Measurements from ENCODE around the gene SLC25A1. TPM values are rescaled to one million over a fixed set of nuclear protein-coding genes. Genes with fewer than 3 reads are reported as not detected.

The SLC25A1 gene
- total RNA-seq, 2 experiments from 2014 or later, result 47.9 to 53.8 TPM

GRCh38 chr22:19178065-19178656 is 375 bp downstream of the SLC25A1 start:
- Mint-ChIP-seq H3K36me3 (peaks cover 6% of the 10 kb centered on the region), H3K27ac (no peak overlapping the region), H3K4me1 (peaks cover 28% of the 10 kb centered on the region), H3K9me3 (no peaks in the 10 kb centered on the region), H3K4me3 (peak overlapping the region; percentile 71), H3K27me3 (no peaks in the 10 kb centered on the region)
- DNase-seq, result peak; percentile 72

- no peaks in the 10 kb centered on the region for H3K9me3 Mint-ChIP-seq
- H3K4me3 Mint-ChIP-seq, result peak overlapping the region; percentile 73
- H3K27me3 Mint-ChIP-seq, result no peaks in the 10 kb centered on the region
- H3K27ac Mint-ChIP-seq, result no peak overlapping the region
- DNase-seq, result no peak
- peaks cover 12% of the 10 kb centered on the region for H3K36me3 Mint-ChIP-seq
- peaks cover 32% of the 10 kb centered on the region for H3K4me1 Mint-ChIP-seq
Observed at GRCh38 chr22:19177164-19178064, 1.1 kb downstream of the SLC25A1 start.

- Mint-ChIP-seq H3K36me3 (peaks cover 17% of the 10 kb centered on the region), H3K9me3 (no peaks in the 10 kb centered on the region), H3K27me3 (no peaks in the 10 kb centered on the region), H3K27ac (no peak overlapping the region), H3K4me3 (peak overlapping the region; percentile 65), H3K4me1 (peaks cover 27% of the 10 kb centered on the region)
- no peak for DNase-seq
Observed at GRCh38 chr22:19176732-19177131, 1.8 kb downstream of the SLC25A1 start.

GRCh38 chr22:19176175-19176643 is 2.3 kb downstream of the SLC25A1 start:
- Mint-ChIP-seq H3K27me3 (no peaks in the 10 kb centered on the region), H3K27ac (no peak overlapping the region), H3K4me1 (peaks cover 24% of the 10 kb centered on the region), H3K9me3 (no peaks in the 10 kb centered on the region), H3K4me3 (peak overlapping the region; percentile 65), H3K36me3 (peaks cover 17% of the 10 kb centered on the region)
- DNase-seq, result no peak

GRCh38 chr22:19175602-19176174 is 2.8 kb downstream of the SLC25A1 start:
- Mint-ChIP-seq H3K27me3 (no peaks in the 10 kb centered on the region), H3K4me3 (peak overlapping the region; percentile 43), H3K4me1 (peaks cover 22% of the 10 kb centered on the region), H3K27ac (no peak overlapping the region), H3K36me3 (peaks cover 17% of the 10 kb centered on the region), H3K9me3 (no peaks in the 10 kb centered on the region)
- DNase-seq, result no peak

GRCh38 chr22:19175026-19175601 is 3.4 kb downstream of the SLC25A1 start:
- no peak overlapping the region for H3K27ac Mint-ChIP-seq
- DNase-seq, result no peak
- peaks cover 17% of the 10 kb centered on the region for H3K36me3 Mint-ChIP-seq
- H3K4me1 Mint-ChIP-seq, result peaks cover 28% of the 10 kb centered on the region
- H3K9me3 Mint-ChIP-seq, result no peaks in the 10 kb centered on the region
- H3K4me3 Mint-ChIP-seq, result no peak overlapping the region
- peaks cover 4% of the 10 kb centered on the region for H3K27me3 Mint-ChIP-seq

- no peak for DNase-seq
- Mint-ChIP-seq H3K36me3 (peaks cover 17% of the 10 kb centered on the region), H3K27ac (no peak overlapping the region), H3K4me3 (no peak overlapping the region), H3K9me3 (no peaks in the 10 kb centered on the region), H3K4me1 (peaks cover 25% of the 10 kb centered on the region), H3K27me3 (peaks cover 12% of the 10 kb centered on the region)
Observed at GRCh38 chr22:19174106-19175025, 4.2 kb downstream of the SLC25A1 start.

- DNase-seq, result no peak
- Mint-ChIP-seq H3K9me3 (no peaks in the 10 kb centered on the region), H3K27me3 (peaks cover 22% of the 10 kb centered on the region), H3K27ac (peak overlapping the region; percentile 91), H3K4me1 (peaks cover 26% of the 10 kb centered on the region), H3K4me3 (peak overlapping the region; percentile 93), H3K36me3 (peaks cover 17% of the 10 kb centered on the region)
Observed at GRCh38 chr22:19173047-19174035, 5.2 kb downstream of the SLC25A1 start.

- Mint-ChIP-seq H3K4me1 (peaks cover 26% of the 10 kb centered on the region), H3K27me3 (peaks cover 31% of the 10 kb centered on the region), H3K36me3 (peaks cover 17% of the 10 kb centered on the region), H3K27ac (peak overlapping the region; percentile 91), H3K4me3 (peak overlapping the region; percentile 93), H3K9me3 (no peaks in the 10 kb centered on the region)
- no peak for DNase-seq
Observed at GRCh38 chr22:19172213-19173046, 6.1 kb downstream of the SLC25A1 start.

GRCh38 chr22:19169947-19170318 is 8.6 kb downstream of the SLC25A1 start:
- H3K36me3 Mint-ChIP-seq, result peaks cover 15% of the 10 kb centered on the region
- H3K27me3 Mint-ChIP-seq, result peaks cover 43% of the 10 kb centered on the region
- no peak for DNase-seq
- peaks cover 25% of the 10 kb centered on the region for H3K4me1 Mint-ChIP-seq
- no peak overlapping the region for H3K27ac Mint-ChIP-seq
- H3K9me3 Mint-ChIP-seq, result no peaks in the 10 kb centered on the region
- no peak overlapping the region for H3K4me3 Mint-ChIP-seq

GRCh38 chr22:19169002-19169946 is 9.3 kb downstream of the SLC25A1 start:
- peak overlapping the region; percentile 48 for H3K4me3 Mint-ChIP-seq
- peaks cover 25% of the 10 kb centered on the region for H3K4me1 Mint-ChIP-seq
- H3K9me3 Mint-ChIP-seq, result no peaks in the 10 kb centered on the region
- H3K27me3 Mint-ChIP-seq, result peaks cover 49% of the 10 kb centered on the region
- no peak for DNase-seq
- no peak overlapping the region for H3K27ac Mint-ChIP-seq
- H3K36me3 Mint-ChIP-seq, result peaks cover 15% of the 10 kb centered on the region

All from activated naive CD8-positive, alpha-beta T cell treated with anti-CD3 and anti-CD28 coated beads for 36 hours (primary cell).